NCI-H2081 treated with DMSO at 0.1 percent for 48 hours (cell line): ENCODE data around the gene TXNDC2.
A peak's percentile ranks its signal among the peaks of the same experiment; 100 is the strongest.
"Not testable (repeated sequence)": the region's sequence is repeated elsewhere in the genome, so short reads cannot be mapped to it uniquely, and the experiment has no call there.

ENCODE experiments used
- DNase-seq: peaks from one replicate; lab custom pipeline; 2025; lab: John Stamatoyannopoulos, UW

The TXNDC2 gene

GRCh38 chr18:9885170-9886004, at the start of gene TXNDC2:
Gene TXNDC2 (plus strand): TSS chr18:9885973. CDS start chr18:9886681, 708 bp downstream.
- no peak for DNase-seq

GRCh38 chr18:9838144-9838877, 47.5 kb upstream of the TXNDC2 start:
- peak; percentile 42 for DNase-seq

GRCh38 chr18:9839211-9839610, 46.6 kb upstream of the TXNDC2 start:
- DNase-seq, result no peak

GRCh38 chr18:9839853-9840252, 45.9 kb upstream of the TXNDC2 start:
- no peak for DNase-seq

GRCh38 chr18:9841752-9842151, 44.0 kb upstream of the TXNDC2 start:
- no peak for DNase-seq

GRCh38 chr18:9842448-9842847, 43.3 kb upstream of the TXNDC2 start:
- no peak for DNase-seq

GRCh38 chr18:9845256-9845655, 40.5 kb upstream of the TXNDC2 start:
- no peak for DNase-seq

GRCh38 chr18:9846162-9846925, 39.4 kb upstream of the TXNDC2 start:
- DNase-seq, result no peak

- DNase-seq, result no peak
Observed at GRCh38 chr18:9848170-9848879, 37.4 kb upstream of the TXNDC2 start.

- no peak for DNase-seq
Observed at GRCh38 chr18:9849407-9850283, 36.1 kb upstream of the TXNDC2 start.

- no peak for DNase-seq
Observed at GRCh38 chr18:9850309-9850708, 35.5 kb upstream of the TXNDC2 start.

GRCh38 chr18:9851511-9851910, 34.3 kb upstream of the TXNDC2 start:
- DNase-seq, result no peak

- DNase-seq, result no peak
Observed at GRCh38 chr18:9852266-9853081, 33.3 kb upstream of the TXNDC2 start.

GRCh38 chr18:9854801-9855676, 30.7 kb upstream of the TXNDC2 start:
- DNase-seq, result no peak

GRCh38 chr18:9855681-9856080, 30.1 kb upstream of the TXNDC2 start:
- DNase-seq, result no peak

GRCh38 chr18:9856092-9856491, 29.7 kb upstream of the TXNDC2 start:
- DNase-seq, result no peak

GRCh38 chr18:9857479-9857998, 28.2 kb upstream of the TXNDC2 start:
- DNase-seq, result not testable (repeated sequence)

- no peak for DNase-seq
Observed at GRCh38 chr18:9858642-9859041, 27.1 kb upstream of the TXNDC2 start.

GRCh38 chr18:9859232-9859631, 26.5 kb upstream of the TXNDC2 start:
- DNase-seq, result no peak
